NCI-H82 (cell line): ENCODE data around the gene RCE1.
A peak's percentile ranks its signal among the peaks of the same experiment; 100 is the strongest.

Experiments
- DNase-seq: peaks from one replicate; lab custom pipeline; 2025; lab: John Stamatoyannopoulos, UW

Gene RCE1

GRCh38 chr11:66857234-66857926 lies 14.1 kb downstream of the RCE1 start:
- DNase-seq: peak; percentile 27

- DNase-seq: no peak
These were observed 14.6 kb downstream of the RCE1 start for GRCh38 chr11:66857927-66858185.

GRCh38 chr11:66858186-66858938 lies 15.1 kb downstream of the RCE1 start:
- no peak for DNase-seq

- DNase-seq: no peak
These were observed 15.9 kb downstream of the RCE1 start for GRCh38 chr11:66858939-66859685.

- no peak for DNase-seq
These were observed 16.6 kb downstream of the RCE1 start for GRCh38 chr11:66859686-66860448.

GRCh38 chr11:66860449-66860831 lies 17.2 kb downstream of the RCE1 start:
- DNase-seq: peak; percentile 13

- DNase-seq: no peak
These were observed 18.0 kb downstream of the RCE1 start for GRCh38 chr11:66861038-66861773.

- no peak for DNase-seq
These were observed 18.7 kb downstream of the RCE1 start for GRCh38 chr11:66861774-66862558.

GRCh38 chr11:66862559-66863037 lies 19.4 kb downstream of the RCE1 start:
- no peak for DNase-seq

- no peak for DNase-seq
These were observed 20.3 kb downstream of the RCE1 start for GRCh38 chr11:66863428-66864125.

GRCh38 chr11:66864172-66864901 lies 21.1 kb downstream of the RCE1 start:
- DNase-seq: no peak

GRCh38 chr11:66864924-66865697 lies 21.9 kb downstream of the RCE1 start:
- DNase-seq: no peak

- DNase-seq: no peak
These were observed 22.8 kb downstream of the RCE1 start for GRCh38 chr11:66866007-66866406.

GRCh38 chr11:66866511-66866986 lies 23.3 kb downstream of the RCE1 start:
- peak; percentile 87 for DNase-seq

GRCh38 chr11:66867425-66868040 lies 24.3 kb downstream of the RCE1 start:
- peak; percentile 80 for DNase-seq

GRCh38 chr11:66868082-66868725 lies 25.0 kb downstream of the RCE1 start:
- peak; percentile 94 for DNase-seq
